Small intestine (tissue), 7 donors: ENCODE measurements around the gene PSD2. TPM values are rescaled to one million over a fixed set of nuclear protein-coding genes. Genes with fewer than 3 reads are reported as not detected.

Experiments
- DNase-seq, 2 donors: peaks; one replicate each; pipeline versions ENCODE4 v3.0.0 to v3.0.0-alpha.2; 2013
- FAIRE-seq: peaks from 2 replicates; lab custom pipeline; 2012; peaks lifted over from hg19 to GRCh38; lab: Jason Lieb, UNC
- H3K27ac ChIP-seq, 3 donors: one replicate each; pipeline ENCODE4 v1.5.1; 2013; ENCODE audit warnings: low read length in 2 of 3, mild to moderate bottlenecking in 2 of 3, control low read depth in 1 of 3, inconsistent platforms in 1 of 3, low read depth in 1 of 3, moderate library complexity in 1 of 3
- H3K27me3 ChIP-seq, 3 donors: one replicate each; pipeline ENCODE4 v1.6.1; 2013; ENCODE audit warnings: low read length in 3 of 3, inconsistent platforms in 1 of 3; ENCODE audit not compliant: control insufficient read depth in 3 of 3, insufficient read depth in 3 of 3
- H3K36me3 ChIP-seq, 3 donors: one replicate each; pipeline ENCODE4 v1.6.1; 2013; ENCODE audit warnings: low read length in 3 of 3, inconsistent platforms in 1 of 3, low read depth in 1 of 3, mild to moderate bottlenecking in 1 of 3, moderate library complexity in 1 of 3; ENCODE audit not compliant: control insufficient read depth in 3 of 3, insufficient read depth in 2 of 3
- H3K4me1 ChIP-seq, 3 donors: one replicate each; pipeline ENCODE4 v1.6.1; 2013; ENCODE audit warnings: low read length in 2 of 3, inconsistent platforms in 1 of 3, low read depth in 1 of 3, mild to moderate bottlenecking in 1 of 3, moderate library complexity in 1 of 3; ENCODE audit not compliant: control insufficient read depth in 3 of 3, insufficient read depth in 2 of 3
- H3K4me3 ChIP-seq, 3 donors: one replicate each; pipeline ENCODE4 v1.5.1; 2013; ENCODE audit warnings: low read length in 3 of 3, control low read depth in 1 of 3, inconsistent platforms in 1 of 3, low read depth in 1 of 3, mild to moderate bottlenecking in 1 of 3, moderate library complexity in 1 of 3
- H3K9me3 ChIP-seq, 2 donors: one replicate each; pipeline ENCODE4 v1.6.1; 2013; ENCODE audit warnings: low read depth in 1 of 2, low read length in 1 of 2; ENCODE audit not compliant: control insufficient read depth in 2 of 2, insufficient read depth in 1 of 2
- WGBS, 3 donors: extraction: QIAGEN DNeasy Blood & Tissue Kit; methylation state at CpG; one replicate each; pipeline ENCODE4 v1.1.7; 2013; 5-methylcytosine and 5-hydroxymethylcytosine counted together
- polyA plus RNA-seq, 4 donors: library from polyadenylated mRNA; stranded (reverse) in 3 of 4; unstranded in 1 of 4; fragments of 200-250 nt in 3 of 4; fragments of 120-200 nt in 1 of 4; gene quantifications; one replicate each; pipeline versions ENCODE4 v1.2.1 to v1.2.3, GENCODE V29; 2013
- donor health status: healthy with polysubstance abuse.
- donor health status: control.
- donor health status: control.
- donor health status: Bipolar disorder and iron deficiency.
- donor health status: healthy.

PSD2 gene
- polyA plus RNA-seq, 4 donors, result 0.12 to 0.34 TPM; not detected in 2

- Histone ChIP-seq H3K4me1 (no peaks in the 10 kb centered on the region), H3K4me3 (no peak overlapping the region), H3K36me3 (no peaks in the 10 kb centered on the region), H3K27ac (no peak overlapping the region), H3K9me3 (no peaks in the 10 kb centered on the region), H3K27me3 (peaks cover 0 to 10% (median 0%) of the 10 kb centered on the region in 3 donors)
- 19 to 24% (median 22%) methylated on average over 25 to 32 of the region's 32 CpGs for WGBS, 3 donors
- FAIRE-seq (no peak), DNase-seq (peak; percentile 41 to 76)
These were observed 20.5 kb upstream of the PSD2 start for GRCh38 chr5:139774980-139775661.

- Histone ChIP-seq H3K36me3 (no peaks in the 10 kb centered on the region), H3K9me3 (no peaks in the 10 kb centered on the region), H3K27me3 (peaks cover 0 to 10% (median 0%) of the 10 kb centered on the region in 3 donors), H3K4me3 (no peak overlapping the region), H3K4me1 (no peaks in the 10 kb centered on the region), H3K27ac (no peak overlapping the region)
- DNase-seq, result no peak
- 83 to 86% (median 84%) methylated on average over 7 of the region's 7 CpGs for WGBS, 3 donors
- FAIRE-seq, result no peak
These were observed 19.7 kb upstream of the PSD2 start for GRCh38 chr5:139775872-139776271.

GRCh38 chr5:139776861-139777260 is 18.7 kb upstream of the PSD2 start:
- Histone ChIP-seq H3K27ac (no peak overlapping the region), H3K36me3 (no peaks in the 10 kb centered on the region), H3K4me1 (no peaks in the 10 kb centered on the region), H3K9me3 (no peaks in the 10 kb centered on the region), H3K4me3 (no peak overlapping the region), H3K27me3 (peaks cover 0 to 10% (median 0%) of the 10 kb centered on the region in 3 donors)
- DNase-seq (no peak), FAIRE-seq (no peak)
- 84 to 94% (median 86%) methylated on average over 1 of the region's 1 CpG for WGBS, 3 donors

- FAIRE-seq (no peak), DNase-seq (no peak)
- H3K27ac ChIP-seq, result no peak overlapping the region
These were observed 12.1 kb upstream of the PSD2 start for GRCh38 chr5:139783436-139783965.

GRCh38 chr5:139784488-139784887 is 11.1 kb upstream of the PSD2 start:
- Histone ChIP-seq H3K27ac (no peak overlapping the region), H3K9me3 (no peaks in the 10 kb centered on the region), H3K36me3 (no peaks in the 10 kb centered on the region), H3K27me3 (peaks cover 0 to 28% (median 4%) of the 10 kb centered on the region in 3 donors), H3K4me1 (peaks cover 0 to 3% (median 0%) of the 10 kb centered on the region in 3 donors), H3K4me3 (no peak overlapping the region)
- 89 to 95% (median 89%) methylated on average over 3 of the region's 3 CpGs for WGBS, 3 donors
- DNase-seq (no peak), FAIRE-seq (no peak)

More at GRCh38 chr5:139783436-139783965, 12.1 kb upstream of the PSD2 start:
- 69 to 77% (median 75%) methylated on average over 7 of the region's 7 CpGs for WGBS, 3 donors
- H3K4me3 ChIP-seq, result no peak overlapping the region
- H3K9me3 ChIP-seq, result no peaks in the 10 kb centered on the region
- peaks cover 0 to 20% (median 4%) of the 10 kb centered on the region in 3 donors for H3K27me3 ChIP-seq
- H3K36me3 ChIP-seq, result no peaks in the 10 kb centered on the region
- H3K4me1 ChIP-seq, result peaks cover 0 to 3% (median 0%) of the 10 kb centered on the region in 3 donors

GRCh38 chr5:139787257-139787567 is 8.4 kb upstream of the PSD2 start:
- H3K36me3 ChIP-seq, result no peaks in the 10 kb centered on the region
- 4 to 20% (median 13%) methylated on average over 5 of the region's 5 CpGs for WGBS, 3 donors
- DNase-seq (no peak), FAIRE-seq (no peak)
- no peaks in the 10 kb centered on the region for H3K9me3 ChIP-seq
- H3K4me3 ChIP-seq, result no peak overlapping the region
- no peak overlapping the region for H3K27ac ChIP-seq
- peaks cover 0 to 3% (median 0%) of the 10 kb centered on the region in 3 donors for H3K4me1 ChIP-seq
- H3K27me3 ChIP-seq, result peaks cover 0 to 39% (median 4%) of the 10 kb centered on the region in 3 donors

- Histone ChIP-seq H3K9me3 (no peaks in the 10 kb centered on the region), H3K27me3 (peaks cover 0 to 39% (median 4%) of the 10 kb centered on the region in 3 donors), H3K4me1 (peaks cover 0 to 3% (median 0%) of the 10 kb centered on the region in 3 donors), H3K27ac (no peak overlapping the region), H3K4me3 (peak overlapping the region; percentile 28 to 49 (median 47)), H3K36me3 (no peaks in the 10 kb centered on the region)
- WGBS, 3 donors, result 0 to 1% (median 0%) methylated on average over 45 to 57 of the region's 57 CpGs
- peak; percentile 75 to 90 for DNase-seq
- FAIRE-seq, result no peak
These were observed 7.9 kb upstream of the PSD2 start for GRCh38 chr5:139787568-139788293.

GRCh38 chr5:139788294-139788910 is 7.2 kb upstream of the PSD2 start:
- DNase-seq, result no peak
- Histone ChIP-seq H3K9me3 (no peaks in the 10 kb centered on the region), H3K4me1 (peaks cover 0 to 3% (median 0%) of the 10 kb centered on the region in 3 donors), H3K4me3 (no peak overlapping the region), H3K27ac (no peak overlapping the region), H3K27me3 (peaks cover 0 to 45% (median 6%) of the 10 kb centered on the region in 3 donors), H3K36me3 (no peaks in the 10 kb centered on the region)
- no peak for FAIRE-seq
- WGBS, 3 donors, result 42 to 51% (median 45%) methylated on average over 28 to 32 of the region's 32 CpGs
